Hindlimb muscle (tissue), 1 donor: ENCODE results near the gene CDH7. TPM values are rescaled to one million over a fixed set of nuclear protein-coding genes. Genes with fewer than 3 reads are reported as not detected.

Experiments used
- DNase-seq: peaks from one replicate; pipeline ENCODE4 v3.0.0-alpha.2; 2013
- polyA plus RNA-seq: library from polyadenylated mRNA; unstranded; fragments of 120-200 nt; gene quantifications from one replicate; pipeline ENCODE4 v1.2.1, GENCODE V29; 2013; ENCODE audit not compliant: insufficient read length

CDH7 gene
- polyA plus RNA-seq, 1 donor: 0.49 TPM

DNA sequence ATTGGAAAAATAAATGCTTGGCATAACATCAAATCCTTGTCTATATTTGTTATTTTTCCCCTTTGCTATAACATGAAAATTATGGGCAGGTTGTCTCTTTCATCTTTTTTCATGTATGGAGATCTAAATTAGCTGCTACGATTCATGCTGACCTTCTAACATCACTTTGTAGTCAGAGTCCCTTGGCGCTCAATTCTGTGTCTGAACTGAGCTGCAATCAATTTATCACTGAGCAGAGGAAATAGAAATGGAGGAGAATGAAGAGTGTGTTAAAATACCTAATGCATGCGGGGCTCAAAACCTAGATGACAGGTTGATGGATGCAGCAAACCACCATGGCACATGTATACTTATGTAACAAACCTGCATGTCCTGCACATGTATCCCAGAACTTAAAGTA, 168.9 kb downstream of the CDH7 start:
- DNase-seq: no peak

GRCh38 chr18:65922103-65922502, 171.3 kb downstream of the CDH7 start:
- no peak for DNase-seq

GRCh38 chr18:65924904-65925303, 174.1 kb downstream of the CDH7 start:
- DNase-seq: no peak

DNA sequence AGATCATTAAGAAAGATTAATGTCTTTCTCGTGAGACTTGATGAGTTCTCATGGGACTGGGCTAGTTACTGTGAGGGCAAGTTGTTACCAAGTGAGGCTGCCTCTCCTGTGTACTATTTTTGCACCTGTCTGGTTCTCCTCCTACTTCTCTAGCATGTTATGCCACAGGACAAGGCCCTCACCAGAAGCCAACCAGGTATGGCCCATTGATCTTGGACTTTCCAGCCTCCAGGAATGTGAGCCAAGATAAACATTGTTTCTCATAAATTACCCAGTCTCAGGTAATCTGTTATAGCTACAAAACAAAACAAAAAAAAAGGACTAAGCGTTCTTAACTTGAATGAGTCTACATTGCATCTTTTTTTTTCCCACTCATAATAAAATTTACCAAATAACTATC, 184.1 kb downstream of the CDH7 start:
- DNase-seq: no peak

GRCh38 chr18:65936678-65937077, 185.9 kb downstream of the CDH7 start:
- DNase-seq: no peak

DNA sequence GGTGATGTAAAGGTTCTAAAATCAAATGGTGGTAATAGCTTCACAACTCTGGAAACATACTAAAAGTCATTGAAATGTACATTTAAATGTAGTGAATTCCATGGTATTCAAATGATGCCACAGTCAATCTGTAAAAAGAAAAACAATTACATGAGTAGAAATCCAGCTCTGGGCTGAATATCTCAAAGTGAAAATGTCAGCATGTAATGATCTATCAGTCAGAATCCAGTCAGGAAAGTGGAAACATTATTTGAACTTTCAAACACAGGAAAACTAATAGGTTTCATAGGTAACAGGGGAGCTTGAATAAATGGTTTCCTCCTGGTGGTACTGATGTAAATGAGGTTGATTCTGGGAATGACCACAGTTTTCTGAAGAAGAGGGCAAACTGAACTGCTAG, 186.4 kb downstream of the CDH7 start:
- DNase-seq: no peak

GRCh38 chr18:65938592-65939372, 188.0 kb downstream of the CDH7 start:
- no peak for DNase-seq
